ENCODE measurements around the gene FAM219B. TPM values are rescaled to one million over a fixed set of nuclear protein-coding genes. Genes with fewer than 3 reads are reported as not detected.

Gene FAM219B
- total RNA-seq, 2 experiments from 2014 or later = 63.0 to 70.1 TPM

DNA sequence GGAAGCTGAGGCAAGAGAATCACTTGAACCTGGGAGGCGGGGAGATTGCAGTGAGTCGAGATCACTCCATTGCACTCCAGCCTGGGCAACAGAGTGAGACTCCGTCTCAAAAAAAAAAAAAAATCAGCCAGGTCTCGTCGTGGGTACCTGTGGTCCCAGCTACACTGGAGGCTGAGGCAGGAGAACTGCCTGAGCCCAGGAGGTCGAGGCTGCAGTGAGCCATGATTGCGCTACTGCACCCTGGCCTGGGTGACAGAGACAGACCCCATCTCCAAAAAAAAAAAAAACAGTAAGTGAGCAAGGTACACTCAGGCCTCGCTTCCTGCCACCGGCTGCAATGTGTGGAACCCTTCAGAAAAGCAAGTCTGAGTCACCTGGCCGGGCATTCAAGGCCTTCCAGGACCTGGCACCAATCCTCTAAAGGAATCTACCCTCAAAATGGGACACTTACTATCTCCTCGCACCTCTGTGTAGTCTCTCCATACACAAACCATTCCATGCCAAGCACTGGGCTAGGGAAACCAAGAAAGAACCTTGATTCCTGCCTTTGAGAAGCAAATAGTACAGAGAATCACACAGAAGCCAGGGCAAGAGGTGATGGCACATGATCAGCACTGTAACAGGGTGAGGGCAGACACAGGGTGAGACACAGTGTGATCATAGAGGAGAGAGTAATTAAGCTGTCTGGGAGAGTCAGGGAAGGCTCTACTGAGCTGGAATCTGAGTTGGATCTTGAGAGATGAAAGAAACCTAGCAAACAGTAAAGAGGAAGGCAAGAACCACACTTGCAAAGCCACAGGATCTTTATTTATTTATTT, 43.2 kb downstream of the FAM219B start:
- ChIA-PET CTCF (interaction anchor here (1.1 kb wide), 1 partner anchor 38 kb away, joined by 4 read pairs; no protein-coding TSS in a partner anchor), POLR2A (no interaction called here)
- no peak for DNase-seq
- Mint-ChIP-seq H3K9me3 (no peaks in the 10 kb centered on the region), H3K36me3 (peaks cover 12% of the 10 kb centered on the region), H3K27ac (peak overlapping the region; percentile 59), H3K4me3 (no peak overlapping the region), H3K4me1 (ENCODE audit: low read depth) (peaks cover 50% of the 10 kb centered on the region), H3K27me3 (no peaks in the 10 kb centered on the region)
- intact Hi-C loops (cut with micrococcal nuclease) = no loop called here

GRCh38 chr15:74858369-74858740, 48.3 kb downstream of the FAM219B start:
- no peak for DNase-seq
- ChIA-PET CTCF (interaction anchor here (1.0 to 3.0 kb wide), 3 partner anchors 11 to 92 kb away, joined by 3 to 24 read pairs (median 5); no protein-coding TSS in a partner anchor), POLR2A (interaction anchor here (0.9 to 1.0 kb wide), 2 partner anchors 11 to 13 kb away, joined by 3 to 4 read pairs; no protein-coding TSS in a partner anchor)
- H3K27ac Mint-ChIP-seq = peak overlapping the region; percentile 34
- peaks cover 2% of the 10 kb centered on the region for H3K36me3 Mint-ChIP-seq
- H3K4me3 Mint-ChIP-seq = no peak overlapping the region
- H3K9me3 Mint-ChIP-seq = no peaks in the 10 kb centered on the region
- intact Hi-C loops (cut with micrococcal nuclease) = no loop called here
- no peaks in the 10 kb centered on the region for H3K27me3 Mint-ChIP-seq
- peaks cover 27% of the 10 kb centered on the region for H3K4me1 Mint-ChIP-seq (ENCODE audit: low read depth)

- H3K4me3 Mint-ChIP-seq = no peak overlapping the region
- intact Hi-C loops (cut with micrococcal nuclease) = no loop called here
- H3K27ac Mint-ChIP-seq = peak overlapping the region; percentile 34
- DNase-seq = no peak
- peaks cover 27% of the 10 kb centered on the region for H3K4me1 Mint-ChIP-seq (ENCODE audit: low read depth)
- no peaks in the 10 kb centered on the region for H3K27me3 Mint-ChIP-seq
- H3K9me3 Mint-ChIP-seq = no peaks in the 10 kb centered on the region
- ChIA-PET CTCF (interaction anchor here (1.0 to 3.0 kb wide), 3 partner anchors 12 to 93 kb away, joined by 3 to 24 read pairs (median 5); no protein-coding TSS in a partner anchor), POLR2A (interaction anchor here (0.9 to 1.0 kb wide), 2 partner anchors 12 to 13 kb away, joined by 3 to 4 read pairs; no protein-coding TSS in a partner anchor)
- H3K36me3 Mint-ChIP-seq = peaks cover 4% of the 10 kb centered on the region
Observed at GRCh38 chr15:74857671-74858368, 48.8 kb downstream of the FAM219B start.

GRCh38 chr15:74857082-74857655, 49.5 kb downstream of the FAM219B start:
- DNase-seq = no peak
- Mint-ChIP-seq H3K27ac (peak overlapping the region; percentile 34), H3K4me3 (no peak overlapping the region), H3K4me1 (ENCODE audit: low read depth) (peaks cover 27% of the 10 kb centered on the region), H3K27me3 (no peaks in the 10 kb centered on the region), H3K36me3 (peaks cover 4% of the 10 kb centered on the region), H3K9me3 (no peaks in the 10 kb centered on the region)
- ChIA-PET POLR2A (interaction anchor here (1.0 kb wide), 1 partner anchor 45 kb away, joined by 3 read pairs; no protein-coding TSS in a partner anchor), CTCF (interaction anchor here (1.1 to 3.0 kb wide), 3 partner anchors 12 to 93 kb away, joined by 3 to 24 read pairs (median 4); no protein-coding TSS in a partner anchor)
- intact Hi-C loops (cut with micrococcal nuclease) = no loop called here

- DNase-seq = no peak
- H3K4me1 Mint-ChIP-seq (ENCODE audit: low read depth) = peaks cover 27% of the 10 kb centered on the region
- H3K27me3 Mint-ChIP-seq = no peaks in the 10 kb centered on the region
- ChIA-PET CTCF (interaction anchor here (1.0 to 3.0 kb wide), 4 partner anchors 13 to 222 kb away, joined by 4 to 24 read pairs (median 4); no protein-coding TSS in a partner anchor), POLR2A (interaction anchor here (0.6 to 1.0 kb wide), 2 partner anchors 16 to 45 kb away, joined by 3 read pairs; no protein-coding TSS in a partner anchor)
- H3K9me3 Mint-ChIP-seq = no peaks in the 10 kb centered on the region
- H3K36me3 Mint-ChIP-seq = peaks cover 9% of the 10 kb centered on the region
- H3K27ac Mint-ChIP-seq = peak overlapping the region; percentile 46
- no peak overlapping the region for H3K4me3 Mint-ChIP-seq
- intact Hi-C loops (cut with micrococcal nuclease) = no loop called here
Observed at GRCh38 chr15:74856537-74856936, 50.1 kb downstream of the FAM219B start.

GRCh38 chr15:74855857-74856256, 50.8 kb downstream of the FAM219B start:
- Mint-ChIP-seq H3K9me3 (no peaks in the 10 kb centered on the region), H3K36me3 (peaks cover 9% of the 10 kb centered on the region), H3K27ac (peak overlapping the region; percentile 60), H3K4me3 (no peak overlapping the region), H3K4me1 (ENCODE audit: low read depth) (peaks cover 27% of the 10 kb centered on the region), H3K27me3 (no peaks in the 10 kb centered on the region)
- intact Hi-C loops (cut with micrococcal nuclease) = no loop called here
- POLR2A ChIA-PET = interaction anchor here (0.6 kb wide), 1 partner anchor 17 kb away, joined by 3 read pairs; no protein-coding TSS in a partner anchor
- CTCF ChIA-PET = interaction anchor here (1.0 to 1.6 kb wide), 3 partner anchors 14 to 221 kb away, joined by 4 read pairs; no protein-coding TSS in a partner anchor
- DNase-seq = no peak

DNA sequence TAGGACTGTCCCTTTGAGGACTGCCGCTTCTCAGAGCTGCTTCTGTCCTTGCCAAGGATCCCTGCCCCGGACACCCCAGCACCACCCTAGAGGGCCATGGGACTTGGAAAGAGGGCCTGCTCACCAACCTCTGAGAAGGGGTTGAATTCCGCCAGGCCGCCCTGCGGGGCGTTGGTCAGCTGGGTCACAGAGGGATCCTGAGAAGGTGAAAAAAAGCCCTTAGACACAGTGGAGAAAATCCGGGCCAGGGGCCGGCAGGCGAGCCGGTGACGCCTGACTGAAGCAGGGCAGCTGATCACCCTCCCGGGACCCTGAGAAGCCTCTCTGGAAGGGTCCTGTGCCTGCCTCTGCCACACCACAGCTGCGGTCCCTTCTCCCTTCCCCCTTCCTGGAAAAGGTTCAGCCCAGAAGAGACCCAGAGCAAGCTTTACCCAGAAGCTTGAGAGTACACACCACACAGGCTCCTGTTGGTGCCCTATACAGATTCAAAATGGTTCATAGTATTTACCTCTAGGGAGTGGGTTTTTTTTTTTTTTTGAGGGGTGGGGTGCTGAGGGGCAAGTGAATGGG, 52.1 kb downstream of the FAM219B start:
- DNase-seq = no peak
- Mint-ChIP-seq H3K27ac (no peak overlapping the region), H3K9me3 (no peaks in the 10 kb centered on the region), H3K4me1 (ENCODE audit: low read depth) (peaks cover 24% of the 10 kb centered on the region), H3K36me3 (peaks cover 10% of the 10 kb centered on the region), H3K4me3 (no peak overlapping the region), H3K27me3 (no peaks in the 10 kb centered on the region)
- CTCF ChIA-PET = interaction anchor here (0.6 to 1.6 kb wide), 2 partner anchors 74 to 83 kb away, joined by 3 to 4 read pairs; no protein-coding TSS in a partner anchor
- intact Hi-C loops (cut with micrococcal nuclease) = no loop called here
- POLR2A ChIA-PET = no interaction called here

DNA sequence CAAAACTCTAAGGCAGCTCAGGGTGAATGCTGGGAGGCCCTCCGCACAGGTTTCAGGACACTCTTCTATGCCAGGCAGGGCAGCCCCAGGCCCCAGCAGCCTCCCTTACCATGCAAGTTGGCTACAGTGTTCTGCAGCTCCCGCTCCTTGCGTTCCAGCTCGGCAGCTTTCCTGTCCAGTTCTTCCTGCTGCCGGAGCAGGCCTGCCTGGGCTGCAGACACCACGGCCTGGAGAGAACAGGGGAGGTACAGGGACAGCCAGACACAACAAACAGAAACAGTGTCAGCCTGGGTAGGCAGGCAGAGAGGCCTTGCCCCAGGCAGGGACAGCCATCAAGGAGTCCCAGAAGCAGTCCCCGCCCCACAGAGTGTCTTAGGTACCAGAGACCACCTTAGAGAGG, 54.7 kb downstream of the FAM219B start:
- ChIA-PET CTCF (no interaction called here), POLR2A (no interaction called here)
- H3K9me3 Mint-ChIP-seq = no peaks in the 10 kb centered on the region
- intact Hi-C loops (cut with micrococcal nuclease) = no loop called here
- no peak overlapping the region for H3K4me3 Mint-ChIP-seq
- H3K27me3 Mint-ChIP-seq = no peaks in the 10 kb centered on the region
- H3K4me1 Mint-ChIP-seq (ENCODE audit: low read depth) = peaks cover 3% of the 10 kb centered on the region
- no peak overlapping the region for H3K27ac Mint-ChIP-seq
- DNase-seq = no peak
- H3K36me3 Mint-ChIP-seq = peaks cover 25% of the 10 kb centered on the region

- intact Hi-C loops (cut with micrococcal nuclease) = no loop called here
- Mint-ChIP-seq H3K4me1 (ENCODE audit: low read depth) (peaks cover 7% of the 10 kb centered on the region), H3K4me3 (no peak overlapping the region), H3K27ac (no peak overlapping the region), H3K9me3 (no peaks in the 10 kb centered on the region), H3K27me3 (no peaks in the 10 kb centered on the region), H3K36me3 (peaks cover 27% of the 10 kb centered on the region)
- POLR2A ChIA-PET = no interaction called here
- CTCF ChIA-PET = no interaction called here
- no peak for DNase-seq
Observed at GRCh38 chr15:74850393-74850792, 56.3 kb downstream of the FAM219B start.
